Measurements from ENCODE around the gene C3orf38. TPM values are rescaled to one million over a fixed set of nuclear protein-coding genes. Genes with fewer than 3 reads are reported as not detected.
A peak's percentile ranks its signal among the peaks of the same experiment; 100 is the strongest.

Gene C3orf38
- total RNA-seq, 2 donors from 2014 or later, result 20.8 to 32.2 TPM

GRCh38 chr3:88148651-88149050 is 1.1 kb upstream of the C3orf38 start:
- no peak for TF ChIP-seq CTCF (IDR thresholded peaks at IDR 0.05)
- Histone ChIP-seq H3K27ac (no peak overlapping the region), H3K4me1 (ENCODE audit: control insufficient read depth in 1 of 2, low read depth in 2 of 2) (peaks cover 17 to 29% of the 10 kb centered on the region in 2 donors), H3K27me3 (replicated peaks; ENCODE audit: insufficient read depth) (no peaks in the 10 kb centered on the region), H3K9me3 (no peaks in the 10 kb centered on the region), H3K36me3 (no peaks in the 10 kb centered on the region), H3K4me3 (peak overlapping the region; percentile 90)
- DNase-seq (ENCODE audit: low spot score) (no peak), ATAC-seq (ENCODE audit: insufficient number of reproducible peaks, low FRiP score, low read depth) (no peak)

- H3K4me1 ChIP-seq (ENCODE audit: control insufficient read depth in 1 of 2, low read depth in 2 of 2), result peaks cover 17 to 29% of the 10 kb centered on the region in 2 donors
These were observed 654 bp upstream of the C3orf38 start for GRCh38 chr3:88149101-88149508.

GRCh38 chr3:88150371-88150770 is 612 bp downstream of the C3orf38 start:
- TF ChIP-seq CTCF (IDR thresholded peaks at IDR 0.05), result no peak
- DNase-seq (ENCODE audit: low spot score), result no peak
- H3K27ac ChIP-seq, result peak overlapping the region; percentile 89 to 91
- peak; percentile 18 for ATAC-seq (ENCODE audit: insufficient number of reproducible peaks, low FRiP score, low read depth)
- H3K4me1 ChIP-seq (ENCODE audit: control insufficient read depth in 1 of 2, low read depth in 2 of 2), result peaks cover 17 to 29% of the 10 kb centered on the region in 2 donors
- H3K4me3 ChIP-seq, result peak overlapping the region; percentile 90
- H3K9me3 ChIP-seq, result no peaks in the 10 kb centered on the region
- peaks cover 3% of the 10 kb centered on the region for H3K36me3 ChIP-seq
- no peaks in the 10 kb centered on the region for H3K27me3 ChIP-seq (replicated peaks; ENCODE audit: insufficient read depth)

More at GRCh38 chr3:88149101-88149508, 654 bp upstream of the C3orf38 start:
- no peaks in the 10 kb centered on the region for H3K9me3 ChIP-seq
- peak overlapping the region; percentile 90 for H3K4me3 ChIP-seq
- no peaks in the 10 kb centered on the region for H3K36me3 ChIP-seq
- H3K27ac ChIP-seq, result peak overlapping the region; percentile 19 to 89
- DNase-seq (ENCODE audit: low spot score) (no peak), ATAC-seq (ENCODE audit: insufficient number of reproducible peaks, low FRiP score, low read depth) (no peak)
- H3K27me3 ChIP-seq (replicated peaks; ENCODE audit: insufficient read depth), result no peaks in the 10 kb centered on the region
- TF ChIP-seq CTCF (IDR thresholded peaks at IDR 0.05), result no peak

GRCh38 chr3:88150806-88151205 is 1.0 kb downstream of the C3orf38 start:
- Histone ChIP-seq H3K27ac (peak overlapping the region in 1 of 2 donors; percentile 89), H3K36me3 (peaks cover 6% of the 10 kb centered on the region), H3K27me3 (replicated peaks; ENCODE audit: insufficient read depth) (no peaks in the 10 kb centered on the region), H3K4me1 (ENCODE audit: control insufficient read depth in 1 of 2, low read depth in 2 of 2) (peaks cover 17 to 29% of the 10 kb centered on the region in 2 donors), H3K4me3 (peak overlapping the region; percentile 90), H3K9me3 (no peaks in the 10 kb centered on the region)
- DNase-seq (ENCODE audit: low spot score) (no peak), ATAC-seq (ENCODE audit: insufficient number of reproducible peaks, low FRiP score, low read depth) (no peak)
- no peak for TF ChIP-seq CTCF (IDR thresholded peaks at IDR 0.05)

- Histone ChIP-seq H3K4me1 (ENCODE audit: control insufficient read depth in 1 of 2, low read depth in 2 of 2) (peaks cover 17 to 30% of the 10 kb centered on the region in 2 donors), H3K4me3 (peak overlapping the region; percentile 90), H3K9me3 (no peaks in the 10 kb centered on the region), H3K36me3 (peaks cover 11% of the 10 kb centered on the region), H3K27ac (no peak overlapping the region), H3K27me3 (replicated peaks; ENCODE audit: insufficient read depth) (no peaks in the 10 kb centered on the region)
- TF ChIP-seq CTCF (IDR thresholded peaks at IDR 0.05), result no peak
- ATAC-seq (ENCODE audit: insufficient number of reproducible peaks, low FRiP score, low read depth), result no peak
- DNase-seq (ENCODE audit: low spot score), result no peak
These were observed 1.6 kb downstream of the C3orf38 start for GRCh38 chr3:88151358-88151757.
